B cell (primary cell): Measurements from ENCODE around the gene GINS2. TPM values are rescaled to one million over a fixed set of nuclear protein-coding genes. Genes with fewer than 3 reads are reported as not detected.

ENCODE experiments used
- ATAC-seq: fragments of 200-7000 bp; cut with Tn5 transposase; one replicate; pipeline ENCODE4 v1.10.0; 2021; ENCODE audit warnings: low read depth, mild to moderate bottlenecking, moderate number of reproducible peaks, moderate library complexity
- CTCF ChIA-PET: fragments of 350-600 bp; sonication (Branson Sonifier 250); formaldehyde crosslinking; loops from one replicate; lab custom pipeline; 2021; ENCODE audit warnings: antibody characterized with exemption, inconsistent platforms; lab: Charles Lee
- POLR2A ChIA-PET: fragments of 350-600 bp; sonication (Branson Sonifier 250); formaldehyde crosslinking; loops from one replicate; lab custom pipeline; 2021; ENCODE audit warnings: antibody characterized with exemption; lab: Charles Lee
- DNase-seq: peaks from one replicate; pipeline ENCODE4 v3.0.0; 2013
- H2AFZ ChIP-seq: 2 replicates; pipeline ENCODE4 v1.6.1; 2012; ENCODE audit warnings: mild to moderate bottlenecking, low read depth, low read length; ENCODE audit not compliant: insufficient read depth, poor library complexity, severe bottlenecking
- H3K27ac ChIP-seq, 2 donors: 1 replicate in 1 of 2; 2 replicates in 1 of 2; pipeline ENCODE4 v1.5.1; 2012 to 2013; ENCODE audit warnings: low read length in 2 of 2, mild to moderate bottlenecking in 2 of 2, moderate library complexity in 1 of 2
- H3K27me3 ChIP-seq, 4 experiments: fragments of 200-600 bp in 1 of 4; sonication (generic) in 1 of 4; replicated peaks in 1 of 4; 1 replicate in 2 of 4; 2 replicates in 2 of 4; pipeline versions ENCODE4 v1.6.1 to v1.7.0; 2013 to 2016; ENCODE audit warnings: low read length in 3 of 4, mild to moderate bottlenecking in 2 of 4, mixed read lengths in 1 of 4, moderate library complexity in 1 of 4; ENCODE audit not compliant: insufficient read depth in 4 of 4, control insufficient read depth in 3 of 4; ENCODE audit errors: control extremely low read depth in 1 of 4
- H3K36me3 ChIP-seq, 2 experiments: replicated peaks in 1 of 2; 1 replicate in 1 of 2; 2 replicates in 1 of 2; pipeline versions ENCODE4 v1.6.1 to v1.7.1; 2013; ENCODE audit warnings: low read length in 1 of 2; ENCODE audit not compliant: insufficient read depth in 2 of 2, control insufficient read depth in 1 of 2; ENCODE audit errors: control extremely low read depth in 1 of 2, extremely low read depth in 1 of 2
- H3K4me1 ChIP-seq, 2 donors: fragments of 200-600 bp in 1 of 2; sonication (generic) in 1 of 2; 1 replicate in 1 of 2; 2 replicates in 1 of 2; pipeline versions ENCODE4 v1.5.1 to v1.6.1; 2013 to 2017; ENCODE audit warnings: low read length in 2 of 2; ENCODE audit not compliant: control insufficient read depth in 2 of 2, insufficient read depth in 2 of 2
- H3K4me2 ChIP-seq: replicated peaks from 2 replicates; pipeline ENCODE3; 2012; ENCODE audit warnings: mild to moderate bottlenecking, low read depth, low read length; ENCODE audit not compliant: poor library complexity, severe bottlenecking
- H3K4me3 ChIP-seq, 5 experiments: fragments of 200-600 bp in 1 of 5; sonication (generic) in 1 of 5; 1 replicate in 3 of 5; 2 replicates in 2 of 5; pipeline versions ENCODE4 v1.5.1 to v1.7.0; 2011 to 2016; ENCODE audit warnings: low read length in 4 of 5, mild to moderate bottlenecking in 4 of 5, low read depth in 2 of 5, control low read depth in 1 of 5, moderate library complexity in 1 of 5; ENCODE audit not compliant: insufficient read depth in 1 of 5; ENCODE audit errors: control extremely low read depth in 1 of 5, extremely low read depth in 1 of 5
- H3K79me2 ChIP-seq: fragments of 200-600 bp; sonication (generic); one replicate; pipeline ENCODE4 v1.6.0; 2016; ENCODE audit warnings: low read length; ENCODE audit not compliant: control insufficient read depth, insufficient read depth
- H3K9ac ChIP-seq: fragments of 200-600 bp; sonication (generic); 2 replicates; pipeline ENCODE4 v1.6.1; 2017; ENCODE audit warnings: mild to moderate bottlenecking, low read length, moderate library complexity
- H3K9me3 ChIP-seq, 3 donors: one replicate each; pipeline versions ENCODE4 v1.6.1 to v1.7.1; 2013; ENCODE audit warnings: low read length in 2 of 3; ENCODE audit not compliant: control insufficient read depth in 2 of 3, insufficient read depth in 1 of 3; ENCODE audit errors: control extremely low read depth in 1 of 3
- H4K20me1 ChIP-seq: 2 replicates; pipeline ENCODE4 v1.6.0; 2012; ENCODE audit warnings: mild to moderate bottlenecking, low read length; ENCODE audit not compliant: insufficient read depth, control insufficient read depth, poor library complexity, severe bottlenecking
- H3K27ac Mint-ChIP-seq: one replicate; pipeline ENCODE4 v1.8.0; 2021; ENCODE audit warnings: mixed read lengths
- H3K27me3 Mint-ChIP-seq: one replicate; pipeline ENCODE4 v1.8.0; 2021; ENCODE audit warnings: mixed read lengths
- H3K4me1 Mint-ChIP-seq: one replicate; pipeline ENCODE4 v1.8.0; 2021; ENCODE audit warnings: mixed read lengths
- H3K4me3 Mint-ChIP-seq: one replicate; pipeline ENCODE4 v1.8.0; 2021; ENCODE audit warnings: mixed read lengths
- H3K9me3 Mint-ChIP-seq: one replicate; pipeline ENCODE4 v1.8.0; 2022; ENCODE audit warnings: mixed read lengths; ENCODE audit not compliant: insufficient read depth
- CTCF ChIP-seq: fragments of 200-600 bp; IDR thresholded peaks from one replicate; pipeline ENCODE4 v1.8.0; 2022; ENCODE audit warnings: antibody characterized with exemption, mild to moderate bottlenecking
- EZH2 ChIP-seq: IDR thresholded peaks from 2 replicates; pipeline ENCODE4 v1.6.1; 2012; ENCODE audit warnings: borderline replicate concordance, low read depth, mild to moderate bottlenecking, moderate library complexity, low read length; ENCODE audit not compliant: insufficient read depth, poor library complexity, severe bottlenecking
- WGBS: methylation state at CpG from one replicate; pipeline ENCODE4 v1.1.5; 2013; ENCODE audit warnings: missing lambda C conversion rate; ENCODE audit not compliant: insufficient coverage; 5-methylcytosine and 5-hydroxymethylcytosine counted together
- intact Hi-C: fragments of 100-400 bp; cut with micrococcal nuclease; formaldehyde crosslinking; loops from one replicate; pipeline ENCODE4 v1.10.0; 2022
- polyA plus RNA-seq: library from polyadenylated mRNA; depleted of rRNA; stranded (reverse); fragments of >200 nt; gene quantifications from 2 replicates; pipeline ENCODE4 v1.2.3, GENCODE V29; 2012
- total RNA-seq, 2 donors: library from RNA; stranded (reverse); fragments of 120-200 nt in 1 of 2; gene quantifications; 1 replicate in 1 of 2; 2 replicates in 1 of 2; pipeline versions ENCODE4 v1.2.3 to v1.2.4, GENCODE V29; 2013 to 2022

The GINS2 gene
- total and polyA plus RNA-seq, 2 donors (not counting 1 experiment from before 2014, with no cell fraction given) = 0.52 to 4.2 TPM

- no peak overlapping the region for H3K4me2 ChIP-seq
- peaks cover 99% of the 10 kb centered on the region for H3K79me2 ChIP-seq
- no peaks in the 10 kb centered on the region for H3K9me3 Mint-ChIP-seq
- no peak overlapping the region for H2AFZ ChIP-seq
- no peak overlapping the region for H3K27ac ChIP-seq
- ATAC-seq (no peak), DNase-seq (no peak)
- no peaks in the 10 kb centered on the region for H3K27me3 ChIP-seq
- ChIA-PET CTCF (no interaction called here), POLR2A (no interaction called here)
- no peak overlapping the region for H3K27ac Mint-ChIP-seq
- no peaks in the 10 kb centered on the region for H3K4me1 ChIP-seq
- no peak overlapping the region for H3K4me3 Mint-ChIP-seq
- peaks cover under 1 to 29% of the 10 kb centered on the region in 2 experiments for H3K36me3 ChIP-seq
- WGBS = 96% methylated on average over 31 of the region's 31 CpGs
- peaks cover 8% of the 10 kb centered on the region for H3K4me1 Mint-ChIP-seq
- no peaks in the 10 kb centered on the region for H3K27me3 Mint-ChIP-seq
- no peak overlapping the region for H3K9ac ChIP-seq
- TF ChIP-seq EZH2 (no peak), CTCF (no peak)
- H3K9me3 ChIP-seq = no peaks in the 10 kb centered on the region
- no peak overlapping the region for H3K4me3 ChIP-seq
- intact Hi-C loops = no loop called here
- peaks cover 100% of the 10 kb centered on the region for H4K20me1 ChIP-seq
Measured at GRCh38 chr16:85640585-85640984, 48.2 kb downstream of the GINS2 start.

- H3K9me3 ChIP-seq = no peaks in the 10 kb centered on the region
- intact Hi-C loops = no loop called here
- ATAC-seq (no peak), DNase-seq (no peak)
- H3K9ac ChIP-seq = no peak overlapping the region
- peaks cover 99% of the 10 kb centered on the region for H3K79me2 ChIP-seq
- Mint-ChIP-seq H3K9me3 (no peaks in the 10 kb centered on the region), H3K27me3 (no peaks in the 10 kb centered on the region), H3K4me1 (peaks cover 8% of the 10 kb centered on the region), H3K27ac (no peak overlapping the region), H3K4me3 (no peak overlapping the region)
- H3K4me2 ChIP-seq = no peak overlapping the region
- peaks cover 0 to 29% of the 10 kb centered on the region in 2 experiments for H3K36me3 ChIP-seq
- H3K27me3 ChIP-seq = no peaks in the 10 kb centered on the region
- peaks cover 100% of the 10 kb centered on the region for H4K20me1 ChIP-seq
- CTCF ChIA-PET = no interaction called here
- 90% methylated on average over 13 of the region's 13 CpGs for WGBS
- no peak for TF ChIP-seq CTCF
- POLR2A ChIA-PET = no interaction called here
- H3K4me3 ChIP-seq = no peak overlapping the region
- no peak overlapping the region for H2AFZ ChIP-seq
- no peaks in the 10 kb centered on the region for H3K4me1 ChIP-seq
- no peak overlapping the region for H3K27ac ChIP-seq
Measured at GRCh38 chr16:85640254-85640558, 48.5 kb downstream of the GINS2 start.
